Measurements from ENCODE around the gene YBEY.

Gene YBEY

DNA sequence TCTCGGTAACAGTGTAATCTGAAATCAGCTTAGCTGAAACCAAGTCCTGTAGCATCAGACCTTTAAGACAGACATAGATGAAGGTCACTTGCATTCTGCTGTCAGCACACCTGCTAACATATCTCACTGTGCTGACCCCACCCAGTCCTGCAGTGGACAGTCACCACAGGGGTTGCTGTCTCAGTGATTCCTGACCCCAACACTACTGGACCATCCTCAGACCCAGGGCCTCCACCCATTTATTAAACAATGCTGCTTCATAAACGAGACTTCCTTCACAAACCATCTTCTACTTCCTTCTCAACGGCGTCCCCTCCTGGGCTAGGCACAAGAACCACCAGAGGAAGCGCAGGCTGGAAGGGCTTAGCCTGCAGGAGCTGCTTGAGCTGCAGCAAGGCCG is 39.8 kb upstream of the YBEY start:
- TF ChIP-seq, protein P1, sequence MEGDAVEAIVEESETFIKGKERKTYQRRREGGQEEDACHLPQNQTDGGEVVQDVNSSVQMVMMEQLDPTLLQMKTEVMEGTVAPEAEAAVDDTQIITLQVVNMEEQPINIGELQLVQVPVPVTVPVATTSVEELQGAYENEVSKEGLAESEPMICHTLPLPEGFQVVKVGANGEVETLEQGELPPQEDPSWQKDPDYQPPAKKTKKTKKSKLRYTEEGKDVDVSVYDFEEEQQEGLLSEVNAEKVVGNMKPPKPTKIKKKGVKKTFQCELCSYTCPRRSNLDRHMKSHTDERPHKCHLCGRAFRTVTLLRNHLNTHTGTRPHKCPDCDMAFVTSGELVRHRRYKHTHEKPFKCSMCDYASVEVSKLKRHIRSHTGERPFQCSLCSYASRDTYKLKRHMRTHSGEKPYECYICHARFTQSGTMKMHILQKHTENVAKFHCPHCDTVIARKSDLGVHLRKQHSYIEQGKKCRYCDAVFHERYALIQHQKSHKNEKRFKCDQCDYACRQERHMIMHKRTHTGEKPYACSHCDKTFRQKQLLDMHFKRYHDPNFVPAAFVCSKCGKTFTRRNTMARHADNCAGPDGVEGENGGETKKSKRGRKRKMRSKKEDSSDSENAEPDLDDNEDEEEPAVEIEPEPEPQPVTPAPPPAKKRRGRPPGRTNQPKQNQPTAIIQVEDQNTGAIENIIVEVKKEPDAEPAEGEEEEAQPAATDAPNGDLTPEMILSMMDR (IDR thresholded peaks at IDR 0.05) = no peak

DNA sequence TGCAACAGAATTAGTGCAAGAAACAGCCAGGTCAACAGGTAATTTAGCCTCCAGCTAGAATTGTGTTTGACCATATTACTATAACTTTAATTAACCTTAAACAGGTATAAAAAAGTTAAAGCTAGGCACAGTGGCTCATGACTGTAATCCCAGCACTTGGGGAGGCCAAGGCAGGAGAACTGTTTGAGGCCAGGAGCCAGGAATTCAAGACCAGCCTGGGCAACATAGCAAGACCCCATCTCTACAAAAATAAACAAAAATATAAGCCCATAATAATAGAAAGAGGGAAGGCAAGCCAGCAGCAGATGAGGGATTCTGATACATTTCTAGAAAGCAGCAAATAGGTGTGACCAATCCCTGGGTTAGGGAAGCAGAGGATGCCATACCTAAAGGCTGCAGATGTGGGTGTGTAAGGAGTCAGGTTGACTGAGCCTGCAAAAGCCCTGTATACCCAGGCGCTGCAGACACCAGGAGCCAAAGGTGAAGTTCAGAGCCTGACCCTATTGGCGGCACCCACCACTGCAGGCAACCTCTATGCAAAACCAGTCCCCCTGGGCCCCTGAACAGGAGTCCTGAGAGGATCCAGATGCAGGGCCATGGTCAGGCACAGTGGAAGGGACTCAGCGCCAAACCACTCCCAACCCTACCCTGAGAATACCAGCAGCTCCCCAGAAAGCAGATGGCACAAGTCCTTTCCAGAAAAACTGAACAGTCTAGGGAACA is 38.3 kb upstream of the YBEY start:
- TF ChIP-seq, protein P1 (IDR thresholded peaks at IDR 0.05) = no peak

DNA sequence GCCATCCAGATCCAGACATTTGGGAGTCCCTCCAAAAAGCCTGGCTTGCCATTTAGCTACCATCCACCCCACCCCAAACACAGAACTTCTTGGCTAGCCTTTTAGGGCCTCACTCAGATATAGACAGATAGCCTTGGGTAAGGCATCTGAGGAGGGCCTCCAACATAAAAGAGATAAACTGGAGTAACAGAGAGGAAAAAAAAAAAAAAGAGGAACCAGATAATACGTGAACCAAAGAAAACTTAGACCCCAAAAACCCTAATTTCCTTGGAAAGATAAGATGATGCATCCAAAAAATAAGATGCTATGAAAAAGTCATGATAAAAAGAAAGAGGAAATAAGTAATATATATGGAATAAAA is 37.7 kb upstream of the YBEY start:
- TF ChIP-seq, protein P1 (IDR thresholded peaks at IDR 0.05) = no peak

DNA sequence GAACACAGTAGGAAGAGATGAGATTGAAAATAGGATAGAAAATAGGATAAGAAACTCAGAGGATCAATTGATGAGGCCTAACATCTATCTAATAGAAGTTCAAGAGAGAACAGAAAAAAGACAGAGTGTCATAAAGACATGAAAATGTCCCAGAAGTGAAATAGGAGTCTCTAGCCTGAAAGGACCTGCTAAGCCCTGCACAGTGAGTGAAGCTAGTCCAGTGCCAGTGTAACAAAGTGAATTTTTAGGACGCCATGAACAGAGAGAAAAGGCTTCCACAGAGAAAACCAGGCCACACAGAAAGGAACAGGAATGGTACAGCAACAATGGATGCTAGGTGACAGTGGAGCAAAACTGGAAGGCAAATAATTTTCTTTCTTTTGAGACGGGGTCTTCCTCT is 37.3 kb upstream of the YBEY start:
- TF ChIP-seq, protein P1 (IDR thresholded peaks at IDR 0.05) = no peak

DNA sequence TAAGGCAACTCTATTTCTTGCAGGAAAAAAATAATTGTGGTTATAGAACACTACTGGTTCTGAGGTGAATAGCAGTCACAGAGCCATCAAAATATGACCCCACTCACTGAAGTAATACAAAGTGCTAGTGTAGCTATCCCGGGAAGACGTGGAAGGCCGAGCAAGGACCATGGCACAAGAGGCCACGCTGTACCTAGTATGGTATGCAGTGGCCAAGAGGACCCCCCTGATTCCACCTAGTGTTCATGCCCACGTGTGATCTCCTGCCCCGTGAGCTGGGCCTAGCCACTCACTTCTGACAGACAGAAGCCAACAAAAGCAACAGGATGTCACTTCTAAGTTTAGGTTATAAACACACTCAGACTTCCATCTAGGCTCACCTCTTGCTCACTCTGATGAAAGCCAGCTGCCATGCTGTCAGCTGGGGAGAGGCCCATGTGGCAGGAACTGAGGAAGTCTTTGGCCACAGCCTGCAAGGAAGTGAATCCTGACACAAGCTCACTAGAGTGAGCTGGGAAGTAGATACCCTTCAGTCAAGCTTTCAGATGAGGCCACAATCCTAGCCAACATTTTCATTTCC is 35.9 kb upstream of the YBEY start:
- TF ChIP-seq, protein P1 (IDR thresholded peaks at IDR 0.05) = no peak

DNA sequence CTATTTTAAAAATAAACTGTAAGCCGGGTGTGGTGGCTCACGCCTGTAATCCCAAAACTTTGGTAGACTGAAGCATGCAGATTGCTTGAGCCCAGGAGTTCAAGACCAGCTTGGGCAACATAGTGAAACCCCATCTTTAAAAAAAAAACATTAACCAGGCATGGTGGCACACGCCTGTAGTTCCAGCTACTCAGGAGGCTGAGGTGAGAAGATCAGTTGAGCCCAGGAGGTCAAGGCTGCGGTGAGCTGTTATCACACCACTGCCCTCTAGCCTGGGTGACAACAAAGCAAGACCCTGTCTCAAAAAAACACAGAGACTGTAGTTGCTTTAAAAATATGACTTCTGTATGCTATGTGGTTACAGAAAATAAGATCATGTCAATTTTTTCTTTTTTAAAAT is 33.3 kb upstream of the YBEY start:
- TF ChIP-seq, protein P1 (IDR thresholded peaks at IDR 0.05) = no peak

DNA sequence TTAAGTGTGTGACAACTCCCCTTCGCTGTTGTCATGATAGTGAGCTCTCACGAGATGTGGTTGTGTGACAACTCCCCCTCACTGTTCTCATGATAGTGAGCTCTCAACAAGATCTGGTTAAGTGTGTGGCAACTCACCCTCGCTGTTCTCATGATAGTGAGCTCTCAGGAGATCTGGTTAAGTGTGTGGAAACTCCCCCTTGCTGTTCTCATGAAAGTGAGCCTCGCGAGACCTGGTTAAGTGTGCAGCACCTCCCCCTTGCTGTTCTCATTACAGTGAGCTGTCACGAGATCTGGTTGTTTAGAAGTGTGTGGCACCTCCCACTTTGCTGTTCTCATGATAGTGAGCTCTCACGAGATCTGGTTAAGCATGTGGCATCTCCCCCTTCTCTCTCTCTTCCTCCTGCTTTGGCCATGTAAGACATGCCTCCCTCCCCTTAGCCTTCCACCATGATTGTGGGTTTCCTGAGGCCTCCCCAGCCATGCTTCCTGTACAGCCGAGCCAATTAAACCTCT is 32.5 kb upstream of the YBEY start:
- TF ChIP-seq, protein P1 (IDR thresholded peaks at IDR 0.05) = no peak
